ENCODE results near the gene GRAMD2B.
"Not testable (repeated sequence)": the region's sequence is repeated elsewhere in the genome, so short reads cannot be mapped to it uniquely, and the experiment has no call there.

The GRAMD2B gene

DNA sequence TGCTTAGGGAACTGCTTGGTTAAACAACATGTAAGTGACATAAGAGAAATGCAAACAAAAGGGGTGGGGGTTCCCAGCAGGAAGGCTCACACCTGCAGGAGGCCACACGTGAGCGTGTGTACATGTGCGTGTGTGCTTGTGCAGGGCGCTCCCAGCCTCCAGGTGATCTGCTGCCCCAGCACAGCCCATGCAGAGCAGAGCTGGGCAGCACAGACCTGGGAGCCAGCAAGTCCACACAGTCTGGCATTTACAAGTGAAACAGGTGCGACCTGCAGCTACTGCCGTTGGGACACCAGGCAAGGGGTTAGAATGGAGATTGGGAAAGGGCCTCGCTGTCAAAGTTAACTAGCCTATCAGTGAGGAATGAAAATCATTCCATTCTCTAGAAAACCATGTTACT is 41.8 kb downstream of the GRAMD2B start:
- H3K9me3 Mint-ChIP-seq = no peaks in the 10 kb centered on the region
- H3K4me3 Mint-ChIP-seq = no peak overlapping the region
- H3K27ac Mint-ChIP-seq = no peak overlapping the region
- peaks cover 3% of the 10 kb centered on the region for H3K36me3 Mint-ChIP-seq (ENCODE audit: low read depth)
- H3K4me1 Mint-ChIP-seq (ENCODE audit: low read depth) = peaks cover 6% of the 10 kb centered on the region
- H3K27me3 Mint-ChIP-seq (ENCODE audit: low read depth) = no peaks in the 10 kb centered on the region
- no peak for DNase-seq (ENCODE audit: low spot score)

DNA sequence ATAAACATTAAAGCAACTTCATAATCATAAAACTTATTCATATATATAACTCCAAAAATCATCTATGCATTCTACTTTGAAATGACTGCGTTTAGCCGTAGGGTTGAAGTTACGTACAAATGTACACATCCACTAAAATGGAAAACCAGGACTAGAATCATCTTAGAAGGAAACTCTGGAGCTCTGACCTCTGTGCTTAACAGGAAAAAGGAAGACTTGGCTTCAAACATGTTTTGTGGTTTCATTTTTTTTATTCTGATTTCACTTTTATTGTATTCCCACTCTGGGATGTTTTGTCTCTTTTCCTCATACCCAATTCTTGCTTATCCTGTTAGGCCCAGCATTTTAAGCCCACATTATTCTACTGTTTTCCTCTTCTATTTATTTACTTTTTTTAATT is 44.9 kb downstream of the GRAMD2B start:
- H3K36me3 Mint-ChIP-seq (ENCODE audit: low read depth) = peaks cover 5% of the 10 kb centered on the region
- H3K9me3 Mint-ChIP-seq = no peaks in the 10 kb centered on the region
- DNase-seq (ENCODE audit: low spot score) = no peak
- peaks cover 6% of the 10 kb centered on the region for H3K4me1 Mint-ChIP-seq (ENCODE audit: low read depth)
- no peak overlapping the region for H3K4me3 Mint-ChIP-seq
- no peak overlapping the region for H3K27ac Mint-ChIP-seq
- no peaks in the 10 kb centered on the region for H3K27me3 Mint-ChIP-seq (ENCODE audit: low read depth)

DNA sequence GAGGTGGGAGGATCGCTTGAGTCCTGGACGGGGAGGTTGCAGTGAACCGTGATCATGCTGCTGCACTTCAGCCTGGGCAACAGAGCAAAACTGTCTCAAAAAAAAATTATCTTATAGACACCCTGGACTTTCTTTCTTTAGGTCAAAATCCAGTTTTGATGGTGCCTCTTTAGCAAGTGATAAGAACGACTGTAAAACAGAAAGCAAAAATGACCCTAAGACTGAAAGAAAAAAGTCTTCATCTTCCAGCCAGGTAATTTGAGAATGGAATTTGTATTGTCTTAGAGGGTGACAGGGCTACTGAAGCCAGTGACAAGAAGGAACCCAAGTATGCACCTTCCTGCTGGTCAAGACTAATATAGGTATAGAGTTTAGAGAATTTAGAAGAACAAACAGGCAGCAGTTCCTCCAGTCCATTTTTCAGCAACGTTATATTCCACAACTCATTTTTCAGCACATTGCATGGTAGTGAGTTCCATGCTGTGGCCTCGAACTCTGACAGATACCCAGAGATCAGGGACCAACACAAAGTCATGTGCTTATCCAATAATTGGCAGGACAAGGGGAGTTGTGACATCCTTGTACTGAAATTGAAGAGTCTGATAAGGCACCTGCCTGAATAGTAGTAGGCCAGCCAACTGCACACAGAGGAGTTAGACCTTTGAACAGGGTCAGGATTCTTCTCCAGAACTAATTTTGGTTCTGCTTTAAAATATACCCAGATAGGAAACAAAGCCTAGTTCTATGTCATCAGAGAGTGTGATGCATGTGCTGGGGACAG is 46.5 kb downstream of the GRAMD2B start:
- Mint-ChIP-seq H3K36me3 (ENCODE audit: low read depth) (peaks cover 5% of the 10 kb centered on the region), H3K4me3 (no peak overlapping the region), H3K4me1 (ENCODE audit: low read depth) (no peaks in the 10 kb centered on the region), H3K9me3 (no peaks in the 10 kb centered on the region), H3K27ac (no peak overlapping the region), H3K27me3 (ENCODE audit: low read depth) (no peaks in the 10 kb centered on the region)
- no peak for DNase-seq (ENCODE audit: low spot score)

DNA sequence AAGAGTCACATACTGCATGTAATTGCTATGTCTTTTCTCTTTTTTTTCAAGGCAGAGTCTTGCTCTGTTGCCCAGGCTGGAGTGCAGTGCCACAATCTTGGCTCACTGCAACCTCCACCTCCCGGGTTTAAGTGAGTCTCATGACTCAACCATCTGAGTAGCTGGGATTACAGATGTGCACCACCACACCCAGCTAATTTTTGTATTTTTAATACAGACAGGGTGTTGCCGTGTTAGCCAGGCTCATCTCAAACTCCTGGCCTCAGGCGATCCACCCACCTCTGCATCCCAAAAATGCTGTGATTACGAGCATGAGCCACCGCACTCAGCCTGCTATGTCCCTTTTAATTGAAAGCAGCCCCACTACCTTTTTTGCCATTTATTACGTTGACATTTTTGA is 47.3 kb downstream of the GRAMD2B start:
- H3K36me3 Mint-ChIP-seq (ENCODE audit: low read depth); H3K4me1 Mint-ChIP-seq (ENCODE audit: low read depth); H3K4me3 Mint-ChIP-seq; H3K27me3 Mint-ChIP-seq (ENCODE audit: low read depth); DNase-seq (ENCODE audit: low spot score); H3K27ac Mint-ChIP-seq; H3K9me3 Mint-ChIP-seq: not testable (repeated sequence)

DNA sequence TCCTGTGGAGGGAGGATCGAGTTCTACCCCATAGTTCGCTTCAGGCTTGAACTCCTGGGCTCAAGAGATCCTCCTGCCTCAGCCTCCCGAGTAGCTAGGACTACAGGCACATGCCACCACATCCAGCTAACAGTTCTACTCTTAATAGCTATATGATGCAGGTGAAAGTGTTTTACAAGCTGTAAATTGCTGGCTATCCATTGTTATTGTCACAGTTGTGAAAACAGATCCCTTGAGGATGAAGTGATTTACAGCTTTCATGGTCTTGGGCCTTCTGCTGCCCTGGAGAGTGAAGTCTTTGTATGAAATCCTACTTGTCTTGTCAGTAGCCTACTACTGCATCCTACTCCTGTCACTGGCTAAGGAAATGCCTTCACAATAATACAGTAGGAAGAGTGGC is 48.0 kb downstream of the GRAMD2B start:
- H3K36me3 Mint-ChIP-seq (ENCODE audit: low read depth) = peaks cover 5% of the 10 kb centered on the region

DNA sequence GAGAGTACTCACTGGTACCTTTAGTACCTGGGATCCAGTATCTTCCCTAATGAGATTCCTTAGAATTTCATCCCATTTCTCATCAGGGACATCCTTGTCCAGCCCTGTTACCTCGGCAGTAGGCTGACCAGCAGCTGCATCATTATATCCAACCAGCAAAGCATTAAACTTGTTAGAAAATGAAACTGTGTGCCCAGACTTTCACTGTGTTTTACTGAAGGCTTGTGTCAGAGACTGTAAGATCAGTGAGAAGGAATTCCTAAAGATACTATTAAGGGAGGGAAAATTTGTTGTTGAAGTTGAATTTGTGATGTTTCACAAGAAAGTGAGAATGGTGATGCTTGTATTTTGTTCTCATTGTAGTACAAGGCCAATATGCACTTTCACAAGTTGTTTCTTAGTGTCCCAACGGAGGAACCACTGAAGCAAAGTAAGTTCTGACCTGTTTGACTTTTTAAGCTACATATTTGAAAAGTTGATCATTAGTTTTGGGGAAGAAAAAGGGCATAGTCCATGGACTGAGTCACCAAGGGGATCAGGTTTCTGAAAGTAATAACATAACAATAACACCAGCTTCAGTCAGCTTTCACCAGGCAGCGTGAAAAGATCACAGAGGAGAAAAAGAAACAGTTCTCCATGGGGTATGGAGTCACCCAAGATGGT is 48.8 kb downstream of the GRAMD2B start:
- H3K36me3 Mint-ChIP-seq (ENCODE audit: low read depth) = peaks cover 5% of the 10 kb centered on the region
- DNase-seq (ENCODE audit: low spot score) = no peak
- H3K27me3 Mint-ChIP-seq (ENCODE audit: low read depth) = no peaks in the 10 kb centered on the region
- H3K4me3 Mint-ChIP-seq = no peak overlapping the region
- no peak overlapping the region for H3K27ac Mint-ChIP-seq
- H3K4me1 Mint-ChIP-seq (ENCODE audit: low read depth) = no peaks in the 10 kb centered on the region
- no peaks in the 10 kb centered on the region for H3K9me3 Mint-ChIP-seq

More for the DNA sequence above, 48.0 kb downstream of the GRAMD2B start:
- no peak overlapping the region for H3K4me3 Mint-ChIP-seq
- no peaks in the 10 kb centered on the region for H3K9me3 Mint-ChIP-seq
- no peak for DNase-seq (ENCODE audit: low spot score)
- no peaks in the 10 kb centered on the region for H3K4me1 Mint-ChIP-seq (ENCODE audit: low read depth)
- no peaks in the 10 kb centered on the region for H3K27me3 Mint-ChIP-seq (ENCODE audit: low read depth)
- H3K27ac Mint-ChIP-seq = no peak overlapping the region

DNA sequence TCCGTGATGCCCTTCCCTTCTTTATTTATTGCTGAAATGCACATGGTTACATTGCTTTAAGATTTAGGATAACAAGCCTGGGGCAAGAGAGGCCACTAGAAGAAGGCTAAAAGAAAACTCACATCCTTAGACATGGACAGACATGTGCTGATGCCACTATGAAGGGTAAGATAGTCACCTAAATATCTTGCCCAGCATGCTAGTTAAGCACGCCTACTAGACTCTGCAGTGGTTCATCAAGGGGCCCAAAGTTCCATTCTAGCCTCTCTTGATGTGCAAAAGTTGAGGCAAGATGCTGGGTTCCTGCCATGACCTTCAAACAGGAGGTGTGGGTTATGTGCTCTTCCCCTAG is 49.3 kb downstream of the GRAMD2B start:
- DNase-seq (ENCODE audit: low spot score) = no peak
- Mint-ChIP-seq H3K9me3 (no peaks in the 10 kb centered on the region), H3K36me3 (ENCODE audit: low read depth) (peaks cover 5% of the 10 kb centered on the region), H3K27ac (no peak overlapping the region), H3K4me1 (ENCODE audit: low read depth) (no peaks in the 10 kb centered on the region), H3K27me3 (ENCODE audit: low read depth) (no peaks in the 10 kb centered on the region), H3K4me3 (no peak overlapping the region)

DNA sequence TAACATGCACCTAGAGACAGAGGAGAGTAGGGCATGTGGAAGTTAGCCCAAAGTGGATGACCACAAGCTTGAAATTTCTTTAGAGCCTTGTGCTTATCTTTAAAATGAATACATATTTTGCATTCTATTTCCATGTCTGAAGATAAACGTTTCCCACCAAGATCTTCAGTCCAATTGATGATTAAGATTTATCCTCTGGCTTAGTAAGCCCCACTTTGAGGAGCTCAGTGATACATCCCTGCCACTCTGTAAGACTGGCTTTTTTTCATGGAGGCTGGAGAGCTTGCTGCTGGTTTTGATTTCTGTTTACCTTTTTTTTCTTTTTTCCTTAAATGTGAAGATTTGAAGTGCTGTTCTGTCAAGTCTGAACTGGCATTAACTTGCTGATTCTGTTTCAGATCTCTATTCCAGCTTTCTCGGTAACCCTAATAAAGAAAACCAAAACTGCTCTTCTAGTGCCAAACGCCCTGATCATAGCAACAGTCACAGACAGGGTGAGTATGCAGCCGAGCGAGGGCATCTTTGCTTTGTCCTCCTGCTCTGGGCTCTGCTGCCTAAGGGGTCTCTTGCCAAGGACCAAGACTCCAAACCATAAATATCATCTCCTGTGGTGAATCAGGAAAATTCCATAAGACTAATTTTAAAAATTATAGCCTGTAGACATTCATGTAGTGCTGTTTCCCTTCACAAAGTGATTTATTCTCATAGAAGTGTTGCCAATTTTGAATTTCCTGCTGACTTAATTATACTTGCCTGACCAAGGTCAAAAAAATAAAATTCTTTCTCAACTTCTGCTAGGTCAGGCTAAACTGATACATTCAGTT is 54.3 kb downstream of the GRAMD2B start:
- DNase-seq (ENCODE audit: low spot score) = no peak
- H3K36me3 Mint-ChIP-seq (ENCODE audit: low read depth) = peaks cover 5% of the 10 kb centered on the region
- H3K4me3 Mint-ChIP-seq = no peak overlapping the region
- no peaks in the 10 kb centered on the region for H3K4me1 Mint-ChIP-seq (ENCODE audit: low read depth)
- no peaks in the 10 kb centered on the region for H3K9me3 Mint-ChIP-seq
- no peak overlapping the region for H3K27ac Mint-ChIP-seq
- H3K27me3 Mint-ChIP-seq (ENCODE audit: low read depth) = no peaks in the 10 kb centered on the region

DNA sequence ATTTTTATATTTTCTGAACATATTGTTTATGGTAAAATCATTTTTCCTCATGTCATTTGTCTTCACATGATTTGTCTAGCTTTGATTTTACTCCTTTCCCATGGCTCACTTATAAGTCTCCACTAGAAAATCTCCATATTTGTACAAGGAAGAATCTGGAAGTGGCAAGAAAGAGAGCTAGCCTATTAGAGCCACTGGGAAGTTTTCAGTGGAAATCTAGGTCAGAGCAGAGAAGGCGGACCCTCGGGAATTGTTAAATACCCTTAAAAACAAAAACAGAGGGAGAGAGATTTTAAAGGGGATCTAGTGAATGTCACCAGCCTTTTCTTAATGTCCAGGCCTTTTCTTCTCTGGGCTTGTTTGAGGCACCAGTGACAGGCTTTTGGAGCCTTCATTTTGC is 56.6 kb downstream of the GRAMD2B start:
- no peak for DNase-seq (ENCODE audit: low spot score)
- Mint-ChIP-seq H3K27ac (no peak overlapping the region), H3K9me3 (no peaks in the 10 kb centered on the region), H3K4me1 (ENCODE audit: low read depth) (no peaks in the 10 kb centered on the region), H3K36me3 (ENCODE audit: low read depth) (peaks cover 12% of the 10 kb centered on the region), H3K4me3 (no peak overlapping the region), H3K27me3 (ENCODE audit: low read depth) (no peaks in the 10 kb centered on the region)

DNA sequence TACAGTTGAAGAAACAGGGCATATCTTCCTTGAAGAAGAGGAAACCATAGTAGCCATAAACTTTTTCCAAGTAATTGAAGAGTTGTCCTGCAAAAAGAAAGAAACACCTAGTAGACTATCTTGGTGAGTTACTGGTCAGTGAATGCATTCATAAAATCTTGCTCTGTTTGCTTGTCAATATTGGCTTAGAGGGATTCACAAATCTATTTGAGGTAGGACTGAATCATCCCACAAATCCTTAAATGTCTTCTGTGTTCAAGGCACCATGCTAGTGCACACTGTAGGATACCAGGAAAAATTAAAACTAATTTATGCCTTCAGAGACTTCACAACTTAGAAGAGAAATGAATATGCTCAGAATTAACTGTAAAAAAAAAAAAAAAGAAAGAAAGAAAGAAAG is 57.6 kb downstream of the GRAMD2B start:
- H3K4me1 Mint-ChIP-seq (ENCODE audit: low read depth) = no peaks in the 10 kb centered on the region
- DNase-seq (ENCODE audit: low spot score) = no peak
- H3K27ac Mint-ChIP-seq = no peak overlapping the region
- peaks cover 12% of the 10 kb centered on the region for H3K36me3 Mint-ChIP-seq (ENCODE audit: low read depth)
- no peaks in the 10 kb centered on the region for H3K9me3 Mint-ChIP-seq
- H3K27me3 Mint-ChIP-seq (ENCODE audit: low read depth) = no peaks in the 10 kb centered on the region
- no peak overlapping the region for H3K4me3 Mint-ChIP-seq

DNA sequence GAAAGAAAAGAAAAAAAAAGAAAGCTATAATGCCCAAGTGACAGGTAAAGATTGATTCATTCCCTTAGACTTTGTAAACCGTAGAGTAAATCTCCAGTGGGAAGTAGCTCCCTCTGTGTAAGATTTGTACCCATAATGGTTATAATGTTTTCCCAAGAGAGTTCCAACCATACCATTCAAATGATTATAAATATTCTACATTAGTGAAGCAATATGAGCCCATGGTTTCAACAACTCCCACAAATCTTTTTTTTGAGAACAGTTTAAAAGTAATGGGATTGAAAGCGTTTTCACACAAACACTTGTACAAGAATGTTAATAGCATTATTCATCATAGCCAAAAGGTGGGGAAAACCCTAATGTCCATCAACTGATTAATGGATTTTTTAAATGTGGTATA is 58.0 kb downstream of the GRAMD2B start:
- no peak for DNase-seq (ENCODE audit: low spot score)
- no peaks in the 10 kb centered on the region for H3K27me3 Mint-ChIP-seq (ENCODE audit: low read depth)
- H3K36me3 Mint-ChIP-seq (ENCODE audit: low read depth) = peaks cover 12% of the 10 kb centered on the region
- no peaks in the 10 kb centered on the region for H3K9me3 Mint-ChIP-seq
- H3K27ac Mint-ChIP-seq = no peak overlapping the region
- H3K4me3 Mint-ChIP-seq = no peak overlapping the region
- H3K4me1 Mint-ChIP-seq (ENCODE audit: low read depth) = no peaks in the 10 kb centered on the region

DNA sequence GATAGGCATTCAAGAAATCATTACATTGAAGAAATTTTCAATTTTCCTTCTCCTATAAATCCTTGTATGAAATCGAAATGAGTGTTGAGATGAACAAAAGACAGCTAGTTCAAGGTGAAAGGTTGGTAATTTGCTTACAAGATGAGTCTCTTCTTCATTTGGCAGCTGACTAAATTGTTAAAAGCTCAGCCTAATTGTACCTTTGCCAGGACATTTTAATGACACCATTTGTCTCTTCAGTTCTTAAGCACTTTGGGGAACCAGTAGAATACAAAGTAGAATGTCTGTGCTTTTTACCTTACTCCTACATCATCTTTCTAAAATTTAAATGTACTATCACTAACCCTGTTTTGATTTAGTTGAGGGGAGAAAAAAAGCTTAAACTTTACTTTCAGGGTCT is 59.4 kb downstream of the GRAMD2B start:
- Mint-ChIP-seq H3K27ac (no peak overlapping the region), H3K9me3 (no peaks in the 10 kb centered on the region), H3K27me3 (ENCODE audit: low read depth) (no peaks in the 10 kb centered on the region), H3K4me3 (no peak overlapping the region), H3K4me1 (ENCODE audit: low read depth) (no peaks in the 10 kb centered on the region), H3K36me3 (ENCODE audit: low read depth) (peaks cover 18% of the 10 kb centered on the region)
- DNase-seq (ENCODE audit: low spot score) = no peak

DNA sequence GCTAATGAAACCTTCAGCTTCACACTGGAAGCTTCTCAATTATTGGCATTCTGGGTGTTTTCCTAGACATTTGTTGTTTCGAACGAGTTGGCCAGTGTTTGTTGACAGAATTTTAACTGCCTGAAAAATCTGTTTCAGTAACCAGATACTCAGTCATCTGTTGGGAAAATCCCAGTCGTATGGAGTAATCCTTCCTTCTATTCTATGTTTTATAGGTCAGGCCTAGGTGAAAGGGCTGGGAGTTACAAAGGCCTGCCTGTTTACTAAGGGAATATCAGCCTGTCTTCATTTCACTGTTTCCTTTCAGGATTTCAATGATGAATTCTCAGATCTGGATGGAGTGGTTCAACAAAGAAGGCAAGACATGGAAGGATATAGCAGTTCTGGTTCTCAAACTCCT is 59.9 kb downstream of the GRAMD2B start:
- H3K36me3 Mint-ChIP-seq (ENCODE audit: low read depth) = peaks cover 18% of the 10 kb centered on the region
- no peak for DNase-seq (ENCODE audit: low spot score)
- H3K27ac Mint-ChIP-seq = no peak overlapping the region
- no peaks in the 10 kb centered on the region for H3K9me3 Mint-ChIP-seq
- no peak overlapping the region for H3K4me3 Mint-ChIP-seq
- no peaks in the 10 kb centered on the region for H3K27me3 Mint-ChIP-seq (ENCODE audit: low read depth)
- H3K4me1 Mint-ChIP-seq (ENCODE audit: low read depth) = no peaks in the 10 kb centered on the region

DNA sequence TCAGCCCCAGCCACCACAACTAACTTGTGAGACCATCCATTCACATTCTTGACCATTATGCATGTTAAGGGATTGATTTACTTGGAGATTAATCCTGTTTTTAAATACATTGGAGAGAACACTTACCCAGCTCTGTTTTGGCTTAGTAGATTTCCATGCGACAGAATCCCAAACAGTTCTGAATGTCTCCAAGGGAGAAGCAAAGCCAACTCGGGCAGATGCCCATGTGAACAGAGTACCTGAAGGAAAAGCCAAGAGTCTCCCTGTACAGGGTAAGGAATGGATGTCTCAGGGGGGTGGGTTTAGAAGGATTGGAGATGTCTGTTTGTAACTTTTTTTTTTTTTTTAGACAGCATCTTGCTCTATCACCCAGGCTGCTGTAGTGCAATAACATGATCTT is 61.0 kb downstream of the GRAMD2B start:
- Mint-ChIP-seq H3K4me3 (no peak overlapping the region), H3K36me3 (ENCODE audit: low read depth) (peaks cover 21% of the 10 kb centered on the region), H3K9me3 (no peaks in the 10 kb centered on the region), H3K27ac (no peak overlapping the region), H3K27me3 (ENCODE audit: low read depth) (no peaks in the 10 kb centered on the region), H3K4me1 (ENCODE audit: low read depth) (no peaks in the 10 kb centered on the region)
- DNase-seq (ENCODE audit: low spot score) = no peak

Data from T-helper 2 cell treated with Interferon-gamma antibody and Interleukin-4, amounts not matched to agents 5 μg/mL and 100 μg/mL, for 36 hours (primary cell).